ENCODE data around the gene CSPG4.
"Not testable (repeated sequence)": the region's sequence is repeated elsewhere in the genome, so short reads cannot be mapped to it uniquely, and the experiment has no call there.

GRCh38 chr15:75686212-75686642 lies 26.4 kb downstream of the CSPG4 start:
- not testable (repeated sequence) for TF ChIP-seq POLR2A (IDR thresholded peaks at IDR 0.05; ENCODE audit: low read length); GATA1 (IDR thresholded peaks at IDR 0.05; ENCODE audit: low read depth, low read length)

All from erythroblast (primary cell).